SJCRH30 (cell line): ENCODE data around the gene DAPK1. TPM values are rescaled to one million over a fixed set of nuclear protein-coding genes. Genes with fewer than 3 reads are reported as not detected.

Experiments used
- DNase-seq, 2 experiments: peaks; one replicate each; pipeline ENCODE4 v3.0.0-alpha.2; 2015 to 2020
- H3K27ac ChIP-seq: fragments of 250-450 bp; sonication (Bioruptor Pico); 2 replicates; pipeline ENCODE4 v1.5.1; 2020; ENCODE audit warnings: mild to moderate bottlenecking, moderate library complexity
- H3K27me3 ChIP-seq: fragments of 250-450 bp; sonication (Bioruptor Pico); 2 replicates; pipeline ENCODE4 v1.5.1; 2020; ENCODE audit warnings: mild to moderate bottlenecking, moderate library complexity
- H3K36me3 ChIP-seq: fragments of 250-450 bp; sonication (Bioruptor Pico); 2 replicates; pipeline ENCODE4 v1.5.1; 2020; ENCODE audit warnings: mild to moderate bottlenecking, moderate library complexity
- H3K4me1 ChIP-seq: fragments of 250-450 bp; sonication (Bioruptor Pico); 2 replicates; pipeline ENCODE4 v1.5.1; 2020; ENCODE audit warnings: mild to moderate bottlenecking, moderate library complexity
- H3K4me3 ChIP-seq: fragments of 250-450 bp; sonication (Bioruptor Pico); 2 replicates; pipeline ENCODE4 v1.5.1; 2020; ENCODE audit warnings: mild to moderate bottlenecking, moderate library complexity
- H3K9me3 ChIP-seq: fragments of 250-450 bp; sonication (Bioruptor Pico); replicated peaks from 2 replicates; pipeline ENCODE4 v1.5.1; 2020; ENCODE audit warnings: mild to moderate bottlenecking, moderate library complexity
- total RNA-seq: library from RNA; depleted of rRNA; stranded (reverse); fragments of >200 nt; shearing (Covaris generic); gene quantifications from 2 replicates; pipeline ENCODE4 v1.2.3, GENCODE V29; 2014; rRNA removed

DAPK1 gene
- 62.0 and 73.5 TPM in 2 replicates for total RNA-seq

- no peaks in the 10 kb centered on the region for H3K27me3 ChIP-seq
- H3K4me1 ChIP-seq: peaks cover 32% of the 10 kb centered on the region
- H3K36me3 ChIP-seq: peaks cover 11% of the 10 kb centered on the region; the same call in 1 of the 2 replicates
- H3K4me3 ChIP-seq: peak within 1 kb of the TSS; percentile 88
- no peaks in the 10 kb centered on the region for H3K9me3 ChIP-seq
- peak; percentile 87 to 90 for DNase-seq
- H3K27ac ChIP-seq: peak within 1 kb of the TSS; percentile 94
Measured at GRCh38 chr9:87497604-87498045, at the start of gene DAPK1. TSS of gene DAPK1 (plus strand) at chr9:87497867. CDS start at chr9:87499078, 1,211 bp downstream.

GRCh38 chr9:87451149-87451548, 46.5 kb upstream of the DAPK1 start:
- Histone ChIP-seq H3K27me3 (no peaks in the 10 kb centered on the region), H3K9me3 (peaks cover 19% of the 10 kb centered on the region), H3K4me3 (no peak overlapping the region), H3K4me1 (no peaks in the 10 kb centered on the region), H3K36me3 (no peaks in the 10 kb centered on the region), H3K27ac (no peak overlapping the region)
- DNase-seq: no peak

- Histone ChIP-seq H3K27ac (no peak overlapping the region), H3K4me3 (no peak overlapping the region), H3K36me3 (no peaks in the 10 kb centered on the region), H3K4me1 (no peaks in the 10 kb centered on the region), H3K9me3 (peaks cover 22% of the 10 kb centered on the region), H3K27me3 (no peaks in the 10 kb centered on the region)
- no peak for DNase-seq
Measured at GRCh38 chr9:87455407-87455806, 42.3 kb upstream of the DAPK1 start.

- no peak overlapping the region for H3K4me3 ChIP-seq
- 0 out of 2 replicates have a peak, but pooled peaks cover 4% of the 10 kb centered on the region for H3K4me1 ChIP-seq
- 0 out of 2 replicates have a peak, but pooled peaks cover 3% of the 10 kb centered on the region for H3K9me3 ChIP-seq
- no peaks in the 10 kb centered on the region for H3K27me3 ChIP-seq
- no peak for DNase-seq
- no peak overlapping the region for H3K27ac ChIP-seq
- no peaks in the 10 kb centered on the region for H3K36me3 ChIP-seq
Measured at GRCh38 chr9:87461256-87461655, 36.4 kb upstream of the DAPK1 start.

GRCh38 chr9:87464110-87464991, 33.3 kb upstream of the DAPK1 start:
- Histone ChIP-seq H3K36me3 (no peaks in the 10 kb centered on the region), H3K27ac (no peak overlapping the region)
- DNase-seq: no peak

GRCh38 chr9:87464992-87465378, 32.7 kb upstream of the DAPK1 start:
- no peak overlapping the region for H3K4me3 ChIP-seq
- H3K27me3 ChIP-seq: no peaks in the 10 kb centered on the region
- no peaks in the 10 kb centered on the region for H3K9me3 ChIP-seq
- no peak overlapping the region for H3K27ac ChIP-seq
- H3K36me3 ChIP-seq: no peaks in the 10 kb centered on the region
- no peak for DNase-seq
- 0 out of 2 replicates have a peak, but pooled peaks cover 5% of the 10 kb centered on the region for H3K4me1 ChIP-seq

More at GRCh38 chr9:87464110-87464991, 33.3 kb upstream of the DAPK1 start:
- Histone ChIP-seq H3K9me3 (no peaks in the 10 kb centered on the region), H3K4me1 (0 out of 2 replicates have a peak, but pooled peaks cover 5% of the 10 kb centered on the region), H3K27me3 (no peaks in the 10 kb centered on the region), H3K4me3 (no peak overlapping the region)

- no peak for DNase-seq
- Histone ChIP-seq H3K9me3 (no peaks in the 10 kb centered on the region), H3K36me3 (no peaks in the 10 kb centered on the region)
Measured at GRCh38 chr9:87465816-87466215, 31.9 kb upstream of the DAPK1 start.

GRCh38 chr9:87467187-87467586, 30.5 kb upstream of the DAPK1 start:
- H3K27me3 ChIP-seq: no peaks in the 10 kb centered on the region
- H3K27ac ChIP-seq: no peak overlapping the region
- H3K9me3 ChIP-seq: no peaks in the 10 kb centered on the region
- no peak overlapping the region for H3K4me3 ChIP-seq
- no peaks in the 10 kb centered on the region for H3K36me3 ChIP-seq
- DNase-seq: no peak
- H3K4me1 ChIP-seq: 0 out of 2 replicates have a peak, but pooled peaks cover 5% of the 10 kb centered on the region

More at GRCh38 chr9:87465816-87466215, 31.9 kb upstream of the DAPK1 start:
- Histone ChIP-seq H3K27me3 (no peaks in the 10 kb centered on the region), H3K4me1 (0 out of 2 replicates have a peak, but pooled peaks cover 5% of the 10 kb centered on the region), H3K4me3 (no peak overlapping the region), H3K27ac (no peak overlapping the region)

- Histone ChIP-seq H3K9me3 (no peaks in the 10 kb centered on the region), H3K4me1 (0 out of 2 replicates have a peak, but pooled peaks cover 5% of the 10 kb centered on the region), H3K4me3 (no peak overlapping the region), H3K27me3 (no peaks in the 10 kb centered on the region), H3K36me3 (no peaks in the 10 kb centered on the region), H3K27ac (no peak overlapping the region)
- DNase-seq: peak in 1 of 2 experiments; percentile 20
Measured at GRCh38 chr9:87469793-87470465, 27.7 kb upstream of the DAPK1 start.

- Histone ChIP-seq H3K36me3 (no peaks in the 10 kb centered on the region), H3K9me3 (no peaks in the 10 kb centered on the region), H3K27me3 (no peaks in the 10 kb centered on the region), H3K4me3 (no peak overlapping the region), H3K27ac (no peak overlapping the region), H3K4me1 (no peaks in the 10 kb centered on the region)
- DNase-seq: no peak
Measured at GRCh38 chr9:87471746-87472145, 25.9 kb upstream of the DAPK1 start.

GRCh38 chr9:87475463-87475862, 22.2 kb upstream of the DAPK1 start:
- Histone ChIP-seq H3K4me1 (no peaks in the 10 kb centered on the region), H3K36me3 (no peaks in the 10 kb centered on the region), H3K4me3 (no peak overlapping the region), H3K27me3 (no peaks in the 10 kb centered on the region), H3K9me3 (no peaks in the 10 kb centered on the region), H3K27ac (no peak overlapping the region)
- no peak for DNase-seq

GRCh38 chr9:87478226-87478992, 19.3 kb upstream of the DAPK1 start:
- H3K4me1 ChIP-seq: peaks cover 5% of the 10 kb centered on the region; the same call in 1 of the 2 replicates
- no peak overlapping the region for H3K27ac ChIP-seq
- no peaks in the 10 kb centered on the region for H3K27me3 ChIP-seq
- no peak overlapping the region for H3K4me3 ChIP-seq
- no peaks in the 10 kb centered on the region for H3K9me3 ChIP-seq
- DNase-seq: no peak
- no peaks in the 10 kb centered on the region for H3K36me3 ChIP-seq

GRCh38 chr9:87479801-87480201, 17.9 kb upstream of the DAPK1 start:
- Histone ChIP-seq H3K27me3 (no peaks in the 10 kb centered on the region), H3K9me3 (no peaks in the 10 kb centered on the region), H3K4me1 (peaks cover 5% of the 10 kb centered on the region; the same call in 1 of the 2 replicates), H3K27ac (no peak overlapping the region), H3K4me3 (no peak overlapping the region), H3K36me3 (no peaks in the 10 kb centered on the region)
- peak in 1 of 2 experiments; percentile 14 for DNase-seq
